Raji (cell line): ENCODE results near the gene MYO5A.

Experiments
- POLR2A ChIP-seq: IDR thresholded peaks from 2 replicates; pipeline ENCODE4 v1.6.1; 2011; ENCODE audit warnings: low read depth, low read length, control low read depth; ENCODE audit not compliant: insufficient read depth

The MYO5A gene

GRCh38 chr15:52308446-52309153 lies 220.1 kb downstream of the MYO5A start:
- no peak for TF ChIP-seq POLR2A

GRCh38 chr15:52307847-52308246 lies 220.8 kb downstream of the MYO5A start:
- TF ChIP-seq POLR2A = no peak

GRCh38 chr15:52306270-52306669 lies 222.4 kb downstream of the MYO5A start:
- TF ChIP-seq POLR2A = no peak

- TF ChIP-seq POLR2A = no peak
Observed at GRCh38 chr15:52303093-52303772, 225.4 kb downstream of the MYO5A start.

GRCh38 chr15:52301265-52301847 lies 227.3 kb downstream of the MYO5A start:
- no peak for TF ChIP-seq POLR2A

GRCh38 chr15:52295421-52296001 lies 233.2 kb downstream of the MYO5A start, which contains the start of gene MYO5C:
TSS of gene MYO5C (minus strand) at chr15:52295804. CDS start at chr15:52295636, 168 bp downstream.
- TF ChIP-seq POLR2A = no peak

- TF ChIP-seq POLR2A = no peak
Observed at GRCh38 chr15:52294881-52295420, 233.7 kb downstream of the MYO5A start.

- TF ChIP-seq POLR2A = no peak
Observed at GRCh38 chr15:52292780-52293392, 235.8 kb downstream of the MYO5A start.

- TF ChIP-seq POLR2A = no peak
Observed at GRCh38 chr15:52291204-52291603, 237.5 kb downstream of the MYO5A start.

GRCh38 chr15:52290800-52291199 lies 237.9 kb downstream of the MYO5A start:
- TF ChIP-seq POLR2A = no peak

- TF ChIP-seq POLR2A = no peak
Observed at GRCh38 chr15:52290329-52290728, 238.4 kb downstream of the MYO5A start.

GRCh38 chr15:52289629-52290081 lies 239.0 kb downstream of the MYO5A start:
- TF ChIP-seq POLR2A = no peak

GRCh38 chr15:52288986-52289385 lies 239.7 kb downstream of the MYO5A start:
- TF ChIP-seq POLR2A = no peak

GRCh38 chr15:52288051-52288942 lies 240.4 kb downstream of the MYO5A start:
- TF ChIP-seq POLR2A = no peak
